Measurements from ENCODE around the gene CACUL1. TPM values are rescaled to one million over a fixed set of nuclear protein-coding genes. Genes with fewer than 3 reads are reported as not detected.
A peak's percentile ranks its signal among the peaks of the same experiment; 100 is the strongest.

The CACUL1 gene
- total and polyA plus RNA-seq, 4 experiments from 2014 or later, result 14.9 to 32.3 (median 31.3) TPM

DNA sequence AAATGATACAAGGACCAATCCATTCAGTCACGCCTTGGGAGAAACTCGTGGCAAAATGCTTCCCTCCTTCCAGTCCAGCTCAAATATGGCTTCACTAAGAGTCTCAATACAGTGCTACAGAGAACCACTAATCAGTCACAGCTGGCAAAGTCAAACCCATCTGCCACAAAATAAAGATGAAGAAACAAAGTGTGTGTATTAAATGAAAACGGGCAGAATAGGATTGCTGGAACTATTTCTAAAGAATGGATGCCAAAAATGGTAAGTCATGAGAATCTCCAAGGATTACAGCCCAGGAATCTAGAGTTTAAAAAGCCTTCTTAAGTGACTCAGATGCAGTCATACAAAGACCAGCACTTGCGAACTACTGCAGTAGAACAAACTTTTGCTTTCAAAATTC is 61.9 kb downstream of the CACUL1 start:
- DNase-seq, result no peak
- Histone ChIP-seq H3K9me3 (ENCODE audit: control insufficient read depth in 1 of 2, low read length in 2 of 2) (no peaks in the 10 kb centered on the region), H3K4me3 (ENCODE audit: low read length in 2 of 2) (no peak overlapping the region), H3K27me3 (ENCODE audit: insufficient read depth, low read length) (no peaks in the 10 kb centered on the region), H3K27ac (ENCODE audit: low read depth, low read length) (no peak overlapping the region), H3K4me1 (ENCODE audit: insufficient read depth, low read length) (peaks cover 4% of the 10 kb centered on the region), H3K36me3 (ENCODE audit: insufficient read depth, low read length) (no peaks in the 10 kb centered on the region)
- Mint-ChIP-seq H3K36me3 (peaks cover 34 to 44% of the 10 kb centered on the region in 2 donors), H3K4me3 (no peak overlapping the region), H3K27ac (peak overlapping the region in 1 of 7 donors; percentile 0), H3K9me3 (peaks cover 0 to 1% (median 0%) of the 10 kb centered on the region in 8 donors), H3K4me1 (peaks cover 4 to 13% (median 10%) of the 10 kb centered on the region in 4 donors), H3K27me3 (no peaks in the 10 kb centered on the region)
- intact Hi-C loops (cut with micrococcal nuclease), result no loop called here
- ChIA-PET CTCF (ENCODE audit: partially characterized antibody) (interaction anchor here (0.9 to 1.5 kb wide), 3 partner anchors 28 to 35 kb away, joined by 3 to 4 read pairs (median 4); no protein-coding TSS in a partner anchor), POLR2A (ENCODE audit: partially characterized antibody) (interaction anchor here (1.5 kb wide), 1 partner anchor 35 kb away, joined by 4 read pairs; no protein-coding TSS in a partner anchor)

DNA sequence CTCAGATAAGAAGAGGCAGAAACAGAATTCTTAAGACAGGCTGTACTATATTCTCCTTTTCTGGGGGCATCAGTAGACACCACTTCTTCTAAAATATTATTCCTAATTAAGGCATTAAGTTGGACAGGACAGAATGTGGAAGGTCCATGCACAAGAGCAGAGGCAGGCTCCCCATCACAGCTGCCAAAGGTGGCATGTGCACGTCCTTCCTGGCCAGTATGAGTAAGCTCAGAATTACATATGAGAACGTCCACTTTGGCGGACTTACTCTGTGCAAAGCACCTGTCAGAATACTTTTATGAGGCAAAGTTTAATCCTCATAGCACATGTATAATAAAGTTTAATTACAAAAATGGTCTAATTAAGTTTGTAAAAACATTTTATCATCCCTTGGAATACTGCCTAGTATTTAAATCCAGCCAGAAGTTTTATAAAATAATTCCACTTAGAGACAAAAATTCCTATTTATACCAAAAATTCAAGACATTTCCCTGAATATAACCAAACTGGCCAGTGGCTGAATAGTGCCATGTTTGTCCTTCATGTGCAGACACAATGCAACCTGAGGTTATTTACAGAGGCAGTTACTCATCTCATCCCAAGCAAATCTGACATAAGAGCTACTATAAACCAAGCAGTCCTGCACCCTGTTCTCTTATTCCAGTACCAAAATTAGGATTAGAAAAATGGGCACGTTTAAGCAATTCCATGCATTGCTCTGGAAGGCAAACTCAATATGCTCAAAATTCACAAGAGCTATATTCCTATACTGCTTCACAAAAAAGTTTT is 65.5 kb downstream of the CACUL1 start:
- H3K27ac ChIP-seq (ENCODE audit: low read depth, low read length), result no peak overlapping the region
- no peaks in the 10 kb centered on the region for H3K4me1 ChIP-seq (ENCODE audit: insufficient read depth, low read length)
- H3K9me3 ChIP-seq (ENCODE audit: control insufficient read depth in 1 of 2, low read length in 2 of 2), result no peaks in the 10 kb centered on the region
- H3K4me3 Mint-ChIP-seq, result no peak overlapping the region
- POLR2A ChIA-PET (ENCODE audit: partially characterized antibody), result no interaction called here
- H3K36me3 Mint-ChIP-seq, result peaks cover 59 to 64% of the 10 kb centered on the region in 2 donors
- H3K27me3 Mint-ChIP-seq, result no peaks in the 10 kb centered on the region
- H3K36me3 ChIP-seq (ENCODE audit: insufficient read depth, low read length), result peaks cover 10% of the 10 kb centered on the region
- no peak overlapping the region for H3K4me3 ChIP-seq (ENCODE audit: low read length in 2 of 2)
- CTCF ChIA-PET (ENCODE audit: partially characterized antibody), result interaction anchor here (0.6 to 1.3 kb wide), 2 partner anchors 88 to 120 kb away, joined by 3 to 5 read pairs; no protein-coding TSS in a partner anchor
- H3K27ac Mint-ChIP-seq, result no peak overlapping the region
- H3K27me3 ChIP-seq (ENCODE audit: insufficient read depth, low read length), result no peaks in the 10 kb centered on the region
- intact Hi-C loops (cut with micrococcal nuclease), result no loop called here
- peaks cover 4 to 12% (median 7%) of the 10 kb centered on the region in 4 donors for H3K4me1 Mint-ChIP-seq
- H3K9me3 Mint-ChIP-seq, result peaks cover 0 to 1% (median 0%) of the 10 kb centered on the region in 8 donors
- no peak for DNase-seq

DNA sequence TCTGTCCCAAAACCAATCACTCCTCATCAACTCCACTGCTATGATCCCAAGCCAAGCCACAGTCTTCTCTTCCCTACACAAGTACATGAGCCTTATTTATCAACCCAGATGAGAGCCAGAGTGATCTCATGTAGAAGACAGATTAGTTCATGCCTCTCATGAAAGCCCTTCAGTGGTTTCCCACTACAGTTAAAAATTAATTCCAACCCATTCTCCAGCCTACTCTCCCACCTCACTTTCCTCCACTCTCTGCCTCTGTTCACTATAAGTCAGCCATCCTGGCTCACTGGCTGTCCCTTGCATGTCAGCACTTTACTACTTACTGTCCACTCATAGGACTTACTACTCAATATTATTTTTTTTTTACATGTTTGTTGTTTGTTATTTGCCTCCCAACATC is 67.3 kb downstream of the CACUL1 start:
- Mint-ChIP-seq H3K36me3 (peaks cover 52 to 66% of the 10 kb centered on the region in 2 donors), H3K4me3 (no peak overlapping the region), H3K27me3 (no peaks in the 10 kb centered on the region), H3K4me1 (peaks cover 4 to 8% (median 5%) of the 10 kb centered on the region in 4 donors), H3K27ac (peak overlapping the region in 3 of 7 donors; percentile 0 to 58 (median 12)), H3K9me3 (peaks cover 0 to 1% (median 0%) of the 10 kb centered on the region in 8 donors)
- Histone ChIP-seq H3K27me3 (ENCODE audit: insufficient read depth, low read length) (no peaks in the 10 kb centered on the region), H3K27ac (ENCODE audit: low read depth, low read length) (no peak overlapping the region), H3K4me3 (ENCODE audit: low read length in 2 of 2) (no peak overlapping the region), H3K4me1 (ENCODE audit: insufficient read depth, low read length) (no peaks in the 10 kb centered on the region), H3K36me3 (ENCODE audit: insufficient read depth, low read length) (peaks cover 13% of the 10 kb centered on the region), H3K9me3 (ENCODE audit: control insufficient read depth in 1 of 2, low read length in 2 of 2) (no peaks in the 10 kb centered on the region)
- POLR2A ChIA-PET (ENCODE audit: partially characterized antibody), result no interaction called here
- intact Hi-C loops (cut with micrococcal nuclease), result no loop called here
- CTCF ChIA-PET (ENCODE audit: partially characterized antibody), result no interaction called here
- DNase-seq, result no peak

DNA sequence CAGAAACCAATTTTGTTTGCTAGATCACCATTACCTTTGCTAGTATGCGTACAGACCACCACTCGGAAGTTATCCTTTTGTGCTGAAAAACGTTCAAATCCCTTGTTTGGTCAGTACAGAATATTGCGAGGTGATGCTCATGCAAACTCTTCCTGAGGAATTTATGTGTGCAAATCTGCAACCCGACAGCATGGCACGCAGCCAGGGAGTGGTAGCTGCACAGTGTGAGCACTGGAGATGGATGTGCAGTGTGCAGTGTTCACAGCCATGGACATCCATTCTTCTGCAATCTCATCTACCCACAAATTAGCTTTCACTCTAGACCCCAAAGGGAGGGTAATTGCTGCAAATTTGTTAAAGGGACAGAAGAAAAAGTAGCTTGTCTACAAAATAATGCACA is 72.2 kb downstream of the CACUL1 start:
- DNase-seq, result no peak
- POLR2A ChIA-PET (ENCODE audit: partially characterized antibody), result no interaction called here
- Histone ChIP-seq H3K9me3 (ENCODE audit: control insufficient read depth in 1 of 2, low read length in 2 of 2) (no peaks in the 10 kb centered on the region), H3K4me1 (ENCODE audit: insufficient read depth, low read length) (no peaks in the 10 kb centered on the region), H3K36me3 (ENCODE audit: insufficient read depth, low read length) (peaks cover 15% of the 10 kb centered on the region), H3K4me3 (ENCODE audit: low read length in 2 of 2) (no peak overlapping the region), H3K27me3 (ENCODE audit: insufficient read depth, low read length) (no peaks in the 10 kb centered on the region), H3K27ac (ENCODE audit: low read depth, low read length) (no peak overlapping the region)
- Mint-ChIP-seq H3K4me3 (no peak overlapping the region), H3K9me3 (no peaks in the 10 kb centered on the region), H3K27me3 (no peaks in the 10 kb centered on the region), H3K36me3 (peaks cover 48 to 61% of the 10 kb centered on the region in 2 donors), H3K4me1 (peaks cover 6 to 18% (median 7%) of the 10 kb centered on the region in 4 donors), H3K27ac (no peak overlapping the region)
- intact Hi-C loops (cut with micrococcal nuclease), result no loop called here
- CTCF ChIA-PET (ENCODE audit: partially characterized antibody), result interaction anchor here (1.0 to 1.2 kb wide), 2 partner anchors 10 to 104 kb away, joined by 3 to 4 read pairs; no protein-coding TSS in a partner anchor

DNA sequence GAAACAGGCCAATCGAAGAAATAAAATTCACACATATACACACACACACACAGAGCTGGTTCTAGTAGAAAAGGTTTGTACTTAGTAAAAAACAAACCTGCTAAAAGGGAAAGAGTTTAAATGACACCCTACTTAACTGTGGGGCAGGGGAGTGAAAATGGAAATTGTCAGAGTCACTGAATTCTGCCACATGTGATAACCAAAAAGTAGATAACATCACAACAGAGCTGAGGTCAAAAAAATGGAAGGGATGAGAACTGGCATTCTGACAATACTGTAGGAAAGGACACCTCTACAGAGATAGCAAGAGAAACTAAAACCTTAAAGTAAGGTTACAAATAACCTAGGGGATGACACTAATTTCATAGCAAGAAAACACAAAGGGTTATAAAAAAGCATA is 74.6 kb downstream of the CACUL1 start:
- Histone ChIP-seq H3K4me3 (ENCODE audit: low read length in 2 of 2) (no peak overlapping the region), H3K27ac (ENCODE audit: low read depth, low read length) (no peak overlapping the region), H3K4me1 (ENCODE audit: insufficient read depth, low read length) (peaks cover 11% of the 10 kb centered on the region), H3K27me3 (ENCODE audit: insufficient read depth, low read length) (no peaks in the 10 kb centered on the region), H3K36me3 (ENCODE audit: insufficient read depth, low read length) (peaks cover 5% of the 10 kb centered on the region), H3K9me3 (ENCODE audit: control insufficient read depth in 1 of 2, low read length in 2 of 2) (no peaks in the 10 kb centered on the region)
- Mint-ChIP-seq H3K27me3 (no peaks in the 10 kb centered on the region), H3K9me3 (no peaks in the 10 kb centered on the region), H3K4me3 (no peak overlapping the region), H3K27ac (peak overlapping the region in 2 of 7 donors; percentile 18 to 71), H3K4me1 (peaks cover 4 to 24% (median 14%) of the 10 kb centered on the region in 4 donors), H3K36me3 (peaks cover 30 to 43% of the 10 kb centered on the region in 2 donors)
- DNase-seq, result no peak
- intact Hi-C loops (cut with micrococcal nuclease), result no loop called here
- CTCF ChIA-PET (ENCODE audit: partially characterized antibody), result no interaction called here
- POLR2A ChIA-PET (ENCODE audit: partially characterized antibody), result no interaction called here

DNA sequence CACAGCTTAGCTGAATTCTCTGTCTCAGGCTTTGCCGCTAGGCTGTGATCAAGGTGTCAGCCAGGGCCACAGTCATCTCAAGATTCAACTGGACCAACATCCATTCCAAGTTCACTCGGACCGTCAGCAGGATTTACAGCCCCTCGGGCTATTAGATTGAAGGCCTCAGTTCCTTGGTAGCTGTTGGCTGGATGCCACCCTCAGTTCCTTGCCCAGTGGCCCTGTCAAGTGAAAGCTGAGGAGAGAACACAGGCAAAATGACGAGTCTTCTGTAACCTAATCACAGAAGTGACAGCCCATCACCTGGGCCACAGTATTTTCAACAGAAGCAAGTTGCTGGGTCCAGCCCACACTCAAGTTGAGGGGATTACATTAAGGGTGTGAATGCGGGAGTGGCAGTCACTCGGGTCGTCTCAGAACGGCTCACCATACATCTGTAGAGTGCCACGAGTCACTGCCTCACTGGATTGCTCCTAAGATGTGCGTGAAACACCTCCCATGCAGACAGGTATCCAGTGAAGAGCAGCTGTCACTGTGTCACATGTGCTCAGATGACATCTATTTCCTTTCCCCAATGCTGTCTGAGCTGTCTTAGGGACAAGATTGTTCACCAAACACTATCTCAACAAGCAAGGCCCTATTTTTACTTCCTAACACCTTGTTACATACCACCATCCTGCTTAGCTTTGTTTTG is 80.4 kb downstream of the CACUL1 start:
- no peak overlapping the region for H3K27ac ChIP-seq (ENCODE audit: low read depth, low read length)
- DNase-seq, result no peak
- no peak overlapping the region for H3K4me3 ChIP-seq (ENCODE audit: low read length in 2 of 2)
- ChIA-PET CTCF (ENCODE audit: partially characterized antibody) (interaction anchor here (1.2 kb wide), 1 partner anchor 45 kb away, joined by 4 read pairs; no protein-coding TSS in a partner anchor), POLR2A (ENCODE audit: partially characterized antibody) (no interaction called here)
- Mint-ChIP-seq H3K9me3 (peaks cover 0 to 2% (median 0%) of the 10 kb centered on the region in 8 donors), H3K27me3 (no peaks in the 10 kb centered on the region), H3K4me3 (no peak overlapping the region), H3K4me1 (peaks cover 8 to 43% (median 24%) of the 10 kb centered on the region in 4 donors), H3K27ac (peak overlapping the region in 5 of 7 donors; percentile 11 to 73 (median 35)), H3K36me3 (peaks cover 17 to 25% of the 10 kb centered on the region in 2 donors)
- no peaks in the 10 kb centered on the region for H3K9me3 ChIP-seq (ENCODE audit: control insufficient read depth in 1 of 2, low read length in 2 of 2)
- peaks cover 23% of the 10 kb centered on the region for H3K4me1 ChIP-seq (ENCODE audit: insufficient read depth, low read length)
- intact Hi-C loops (cut with micrococcal nuclease), result no loop called here
- H3K27me3 ChIP-seq (ENCODE audit: insufficient read depth, low read length), result no peaks in the 10 kb centered on the region
- no peaks in the 10 kb centered on the region for H3K36me3 ChIP-seq (ENCODE audit: insufficient read depth, low read length)
